DND-41 (cell line): ENCODE results near the gene ABHD5.

ENCODE experiments used
- ATAC-seq: fragments of 200-7000 bp; cut with Tn5 transposase; 3 replicates; pipeline ENCODE4 v1.9.1; 2021; ENCODE audit warnings: low read depth; ENCODE audit not compliant: insufficient read depth
- DNase-seq: peaks from one replicate; pipeline ENCODE4 v3.0.0-alpha.2; 2020
- H2AFZ ChIP-seq: 2 replicates; pipeline ENCODE4 v1.6.0; 2012; ENCODE audit warnings: low read depth, low read length
- H3K27ac ChIP-seq: 2 replicates; pipeline ENCODE4 v1.5.1; 2012; ENCODE audit warnings: low read length, inconsistent platforms
- H3K27me3 ChIP-seq: fragments of 200-600 bp; sonication (generic); 2 replicates; pipeline ENCODE4 v1.6.0; 2012; ENCODE audit warnings: low read length, mild to moderate bottlenecking, inconsistent platforms; ENCODE audit not compliant: insufficient read depth, poor library complexity
- H3K36me3 ChIP-seq: 2 replicates; pipeline ENCODE4 v1.5.1; 2012; ENCODE audit warnings: low read length, inconsistent platforms; ENCODE audit not compliant: insufficient read depth
- H3K4me1 ChIP-seq: 2 replicates; pipeline ENCODE4 v1.5.1; 2012; ENCODE audit warnings: mild to moderate bottlenecking, low read length; ENCODE audit not compliant: insufficient read depth
- H3K4me2 ChIP-seq: 2 replicates; pipeline ENCODE4 v1.6.0; 2012; ENCODE audit warnings: mild to moderate bottlenecking, moderate library complexity, low read length, inconsistent platforms; ENCODE audit not compliant: insufficient read depth
- H3K4me3 ChIP-seq, 2 experiments: fragments of 200-600 bp in 1 of 2; shearing (Covaris generic) in 1 of 2; 2 replicates each; pipeline ENCODE4 v1.5.1; 2012 to 2016; ENCODE audit warnings: inconsistent platforms in 2 of 2, low read length in 2 of 2, mild to moderate bottlenecking in 2 of 2, low read depth in 1 of 2, moderate library complexity in 1 of 2
- H3K79me2 ChIP-seq: 2 replicates; pipeline ENCODE4 v1.6.0; 2012; ENCODE audit warnings: low read length, inconsistent platforms; ENCODE audit not compliant: insufficient read depth
- H3K9ac ChIP-seq: 2 replicates; pipeline ENCODE4 v1.6.0; 2012; ENCODE audit warnings: low read depth, mild to moderate bottlenecking, inconsistent platforms, low read length, moderate library complexity
- H3K9me3 ChIP-seq: 2 replicates; pipeline ENCODE4 v1.5.1; 2012; ENCODE audit warnings: low read length, moderate library complexity, mild to moderate bottlenecking, inconsistent platforms; ENCODE audit not compliant: insufficient read depth, severe bottlenecking
- H4K20me1 ChIP-seq: 2 replicates; pipeline ENCODE4 v1.6.0; 2012; ENCODE audit warnings: low read length; ENCODE audit not compliant: insufficient read depth
- CTCF ChIP-seq: IDR thresholded peaks from 2 replicates; pipeline ENCODE4 v1.5.1; 2012; ENCODE audit warnings: borderline replicate concordance, low read length, moderate library complexity, mild to moderate bottlenecking; ENCODE audit not compliant: poor library complexity, severe bottlenecking; ENCODE audit errors: extremely low read depth
- EZH2 ChIP-seq: IDR thresholded peaks from 3 replicates; pipeline ENCODE4 v1.6.1; 2012; ENCODE audit warnings: borderline replicate concordance, low read depth, mild to moderate bottlenecking, moderate library complexity, low read length, inconsistent platforms; ENCODE audit not compliant: severe bottlenecking

Gene ABHD5

GRCh38 chr3:43748645-43749044, 57.9 kb downstream of the ABHD5 start:
- no peaks in the 10 kb centered on the region for H4K20me1 ChIP-seq
- no peak overlapping the region for H3K27ac ChIP-seq
- no peaks in the 10 kb centered on the region for H3K4me1 ChIP-seq
- no peak overlapping the region for H2AFZ ChIP-seq
- no peaks in the 10 kb centered on the region for H3K9me3 ChIP-seq
- no peak overlapping the region for H3K9ac ChIP-seq
- peaks cover 7% of the 10 kb centered on the region for H3K27me3 ChIP-seq
- H3K79me2 ChIP-seq, result no peaks in the 10 kb centered on the region
- H3K36me3 ChIP-seq, result no peaks in the 10 kb centered on the region
- no peak for TF ChIP-seq EZH2
- no peak for TF ChIP-seq CTCF
- no peak overlapping the region for H3K4me3 ChIP-seq
- ATAC-seq (no peak), DNase-seq (no peak)
- no peak overlapping the region for H3K4me2 ChIP-seq

- H3K27ac ChIP-seq, result no peak overlapping the region
- no peaks in the 10 kb centered on the region for H3K36me3 ChIP-seq
- no peak for ATAC-seq
- no peak for DNase-seq
- H3K9me3 ChIP-seq, result no peaks in the 10 kb centered on the region
- H3K4me2 ChIP-seq, result no peak overlapping the region
- H3K4me1 ChIP-seq, result no peaks in the 10 kb centered on the region
- H3K9ac ChIP-seq, result no peak overlapping the region
- TF ChIP-seq CTCF, result no peak
- no peak for TF ChIP-seq EZH2
- H4K20me1 ChIP-seq, result no peaks in the 10 kb centered on the region
- no peaks in the 10 kb centered on the region for H3K79me2 ChIP-seq
- no peak overlapping the region for H3K4me3 ChIP-seq
- H3K27me3 ChIP-seq, result peaks cover 12% of the 10 kb centered on the region
- H2AFZ ChIP-seq, result no peak overlapping the region
Measured at GRCh38 chr3:43752905-43753304, 62.2 kb downstream of the ABHD5 start.

GRCh38 chr3:43753741-43754715, 63.3 kb downstream of the ABHD5 start:
- no peaks in the 10 kb centered on the region for H3K36me3 ChIP-seq
- H3K27ac ChIP-seq, result no peak overlapping the region
- H3K27me3 ChIP-seq, result peaks cover 15% of the 10 kb centered on the region
- no peaks in the 10 kb centered on the region for H3K4me1 ChIP-seq
- H3K4me2 ChIP-seq, result no peak overlapping the region
- H3K4me3 ChIP-seq, result no peak overlapping the region
- no peak overlapping the region for H2AFZ ChIP-seq
- ATAC-seq (no peak), DNase-seq (no peak)
- TF ChIP-seq EZH2 (no peak), CTCF (no peak)
- H3K9ac ChIP-seq, result no peak overlapping the region
- no peaks in the 10 kb centered on the region for H4K20me1 ChIP-seq
- no peaks in the 10 kb centered on the region for H3K79me2 ChIP-seq
- no peaks in the 10 kb centered on the region for H3K9me3 ChIP-seq
